Stomach (tissue), 4 donors: ENCODE results near the gene VAMP3.

ENCODE experiments used
- EP300 ChIP-seq: sonication (generic); formaldehyde crosslinking; IDR thresholded peaks from one replicate; pipeline ENCODE4 v1.6.1; 2017; ENCODE audit warnings: antibody characterized with exemption
- POLR2A ChIP-seq, 4 donors: fragments of 450-650 bp; IDR thresholded peaks; one replicate each; pipeline ENCODE4 v1.6.1; 2016; ENCODE audit warnings: antibody characterized with exemption in 4 of 4, control low read depth in 2 of 4, mild to moderate bottlenecking in 1 of 4, moderate library complexity in 1 of 4
- TF ChIP-seq, protein P1 (sequence below), 7 experiments: fragments of 450-650 bp in 4 of 7; fragments of 200-600 bp in 3 of 7; sonication (generic) in 3 of 7; IDR thresholded peaks; one replicate each; pipeline ENCODE4 v1.5.1; 2016 to 2019; ENCODE audit warnings: antibody characterized with exemption in 7 of 7, control low read depth in 2 of 7, mild to moderate bottlenecking in 1 of 7

DNA sequence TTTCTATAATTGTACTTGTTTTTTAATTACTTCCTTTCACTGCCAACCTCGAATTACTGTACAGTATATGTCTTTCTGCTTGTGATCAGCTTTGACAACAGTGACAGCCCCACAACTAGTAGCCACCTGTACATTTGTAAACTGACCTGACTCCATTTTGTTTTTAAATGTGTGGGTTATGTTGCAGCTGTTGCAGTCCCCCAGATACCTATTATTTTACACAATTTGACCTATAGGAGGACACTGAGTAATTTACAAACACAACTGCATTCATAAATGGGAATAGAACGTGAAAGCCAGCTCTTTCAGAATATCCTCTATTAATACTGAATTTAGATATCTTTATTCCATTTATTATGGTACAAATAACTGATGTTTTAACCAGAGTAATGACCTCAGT, 2.5 kb upstream of the VAMP3 start:
- TF ChIP-seq EP300 (no peak), POLR2A (IDR thresholded peaks at IDR 0.05) (no peak)
- TF ChIP-seq, protein P1, sequence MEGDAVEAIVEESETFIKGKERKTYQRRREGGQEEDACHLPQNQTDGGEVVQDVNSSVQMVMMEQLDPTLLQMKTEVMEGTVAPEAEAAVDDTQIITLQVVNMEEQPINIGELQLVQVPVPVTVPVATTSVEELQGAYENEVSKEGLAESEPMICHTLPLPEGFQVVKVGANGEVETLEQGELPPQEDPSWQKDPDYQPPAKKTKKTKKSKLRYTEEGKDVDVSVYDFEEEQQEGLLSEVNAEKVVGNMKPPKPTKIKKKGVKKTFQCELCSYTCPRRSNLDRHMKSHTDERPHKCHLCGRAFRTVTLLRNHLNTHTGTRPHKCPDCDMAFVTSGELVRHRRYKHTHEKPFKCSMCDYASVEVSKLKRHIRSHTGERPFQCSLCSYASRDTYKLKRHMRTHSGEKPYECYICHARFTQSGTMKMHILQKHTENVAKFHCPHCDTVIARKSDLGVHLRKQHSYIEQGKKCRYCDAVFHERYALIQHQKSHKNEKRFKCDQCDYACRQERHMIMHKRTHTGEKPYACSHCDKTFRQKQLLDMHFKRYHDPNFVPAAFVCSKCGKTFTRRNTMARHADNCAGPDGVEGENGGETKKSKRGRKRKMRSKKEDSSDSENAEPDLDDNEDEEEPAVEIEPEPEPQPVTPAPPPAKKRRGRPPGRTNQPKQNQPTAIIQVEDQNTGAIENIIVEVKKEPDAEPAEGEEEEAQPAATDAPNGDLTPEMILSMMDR (IDR thresholded peaks at IDR 0.05) = no peak
